ENCODE results near the gene SARS1.
"Not testable (repeated sequence)": the region's sequence is repeated elsewhere in the genome, so short reads cannot be mapped to it uniquely, and the experiment has no call there.

SARS1 gene, protein sequence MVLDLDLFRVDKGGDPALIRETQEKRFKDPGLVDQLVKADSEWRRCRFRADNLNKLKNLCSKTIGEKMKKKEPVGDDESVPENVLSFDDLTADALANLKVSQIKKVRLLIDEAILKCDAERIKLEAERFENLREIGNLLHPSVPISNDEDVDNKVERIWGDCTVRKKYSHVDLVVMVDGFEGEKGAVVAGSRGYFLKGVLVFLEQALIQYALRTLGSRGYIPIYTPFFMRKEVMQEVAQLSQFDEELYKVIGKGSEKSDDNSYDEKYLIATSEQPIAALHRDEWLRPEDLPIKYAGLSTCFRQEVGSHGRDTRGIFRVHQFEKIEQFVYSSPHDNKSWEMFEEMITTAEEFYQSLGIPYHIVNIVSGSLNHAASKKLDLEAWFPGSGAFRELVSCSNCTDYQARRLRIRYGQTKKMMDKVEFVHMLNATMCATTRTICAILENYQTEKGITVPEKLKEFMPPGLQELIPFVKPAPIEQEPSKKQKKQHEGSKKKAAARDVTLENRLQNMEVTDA

DNA sequence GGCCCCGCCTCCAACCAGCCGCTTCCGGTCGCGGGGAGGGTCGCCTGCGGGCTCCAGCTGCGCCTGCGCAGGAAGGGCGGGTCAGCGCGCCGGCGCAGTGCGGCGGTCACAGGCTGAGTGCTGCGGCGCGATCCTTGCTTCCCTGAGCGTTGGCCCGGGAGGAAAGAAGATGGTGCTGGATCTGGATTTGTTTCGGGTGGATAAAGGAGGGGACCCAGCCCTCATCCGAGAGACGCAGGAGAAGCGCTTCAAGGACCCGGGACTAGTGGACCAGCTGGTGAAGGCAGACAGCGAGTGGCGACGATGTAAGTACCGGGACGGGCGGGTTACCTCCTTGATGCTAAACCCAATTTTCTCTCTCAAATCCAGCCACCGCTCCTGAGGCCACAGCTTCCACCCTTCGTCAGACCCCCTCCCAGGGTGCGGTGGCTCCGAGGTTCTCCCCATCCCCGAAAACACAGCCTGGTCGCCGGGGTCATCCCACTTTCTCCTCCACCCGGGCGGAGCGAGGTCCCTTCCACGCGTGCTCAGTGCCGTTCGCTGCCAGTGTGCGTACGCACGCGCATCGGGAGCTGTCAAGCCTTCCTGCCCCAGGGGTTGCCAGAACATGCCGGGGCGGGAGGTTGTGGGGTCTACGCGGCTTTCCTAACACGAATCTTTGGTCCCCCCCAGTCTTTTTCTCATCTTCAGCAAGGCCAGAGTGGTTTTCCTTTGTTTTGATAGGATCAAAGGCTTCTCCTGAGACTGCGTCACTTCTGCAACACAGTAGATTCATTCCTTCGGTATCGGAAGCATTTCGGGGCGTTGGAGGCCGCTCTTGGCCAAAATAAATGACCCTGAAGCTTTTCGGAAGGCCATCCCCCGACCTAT is at the start of gene SARS1:
TSS of gene SARS1 (plus strand) at position 95 of the 870 bp plus-strand sequence. CDS start at position 170, 75 bp downstream.
- peak; percentile 93 for DNase-seq (ENCODE audit: low spot score)

DNA sequence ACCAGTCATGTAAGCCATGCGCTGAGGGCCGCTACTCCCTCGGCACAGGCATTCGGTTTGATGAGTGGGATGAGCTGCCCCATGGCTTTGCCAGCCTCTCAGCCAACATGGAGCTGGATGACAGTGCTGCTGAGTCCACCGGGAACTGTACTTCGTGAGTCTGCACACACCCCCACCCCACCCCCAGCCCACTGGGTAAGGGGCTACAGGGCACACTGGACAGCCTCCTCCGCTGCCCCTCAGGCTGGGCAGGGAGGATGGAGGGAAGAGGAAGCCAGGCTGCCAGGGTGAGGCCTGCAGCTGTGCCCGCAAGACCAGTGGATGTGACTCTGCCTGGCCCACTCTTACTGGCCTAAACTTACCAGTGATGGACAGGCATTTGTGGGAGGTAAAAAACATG is 49.2 kb upstream of the SARS1 start:
- no peak for DNase-seq (ENCODE audit: low spot score)

DNA sequence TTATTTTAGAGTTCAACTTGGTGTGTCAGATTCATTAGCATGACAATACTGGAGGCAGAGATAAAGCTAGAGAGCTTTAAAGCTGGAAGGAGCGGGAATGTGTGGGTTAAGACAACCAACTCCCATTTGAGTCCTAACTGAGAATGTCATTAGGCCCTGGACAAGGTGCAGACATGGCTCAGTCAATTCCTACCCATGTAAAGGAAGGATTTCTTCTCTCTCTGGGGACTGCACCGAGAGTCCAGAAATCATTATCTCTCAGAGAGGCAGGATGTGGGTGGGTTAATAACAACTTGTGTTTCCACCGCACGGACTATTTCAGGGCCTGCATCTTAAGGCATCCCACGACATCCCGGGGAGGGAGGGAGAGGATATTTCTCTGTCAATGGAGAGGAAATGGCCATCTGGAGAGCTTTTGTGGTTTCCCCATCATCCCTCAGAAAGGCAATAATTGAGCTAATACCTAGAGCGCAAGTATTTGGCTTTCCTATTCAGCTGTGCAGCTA is 46.7 kb upstream of the SARS1 start:
- no peak for DNase-seq (ENCODE audit: low spot score)

DNA sequence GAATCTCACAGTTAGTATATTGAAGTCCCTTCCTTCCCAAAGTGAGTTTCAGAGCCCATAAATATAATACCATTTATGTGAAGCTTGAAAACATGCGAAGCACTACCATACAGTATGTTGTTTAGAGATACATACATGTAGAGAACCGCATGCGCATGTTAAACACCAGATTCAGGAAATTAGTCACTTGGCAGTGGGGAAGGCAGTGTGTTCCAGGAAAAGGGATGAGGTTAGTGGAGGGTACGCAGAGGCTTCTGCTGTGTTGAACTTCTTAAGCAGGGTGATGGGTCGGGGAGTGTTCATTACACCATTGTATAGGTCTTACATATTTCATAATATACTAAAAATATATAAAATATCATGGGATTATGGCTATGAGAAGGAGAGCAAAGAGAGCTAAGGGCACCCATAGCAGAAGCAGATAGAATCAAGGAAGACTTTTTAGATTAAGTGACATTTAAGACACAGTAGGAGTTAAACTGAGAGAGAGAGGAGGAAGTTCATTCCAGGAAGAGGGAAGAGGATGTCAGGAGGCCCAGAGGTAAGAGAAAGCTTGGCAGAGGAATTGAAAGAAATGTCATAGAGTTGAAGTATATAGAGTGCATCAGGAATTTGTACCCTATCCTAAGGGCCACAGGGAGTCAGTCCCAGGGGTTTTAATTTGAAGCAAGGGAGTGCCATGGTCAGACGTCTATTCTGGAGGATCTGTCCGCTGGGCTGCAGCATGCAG is 43.5 kb upstream of the SARS1 start:
- no peak for DNase-seq (ENCODE audit: low spot score)

DNA sequence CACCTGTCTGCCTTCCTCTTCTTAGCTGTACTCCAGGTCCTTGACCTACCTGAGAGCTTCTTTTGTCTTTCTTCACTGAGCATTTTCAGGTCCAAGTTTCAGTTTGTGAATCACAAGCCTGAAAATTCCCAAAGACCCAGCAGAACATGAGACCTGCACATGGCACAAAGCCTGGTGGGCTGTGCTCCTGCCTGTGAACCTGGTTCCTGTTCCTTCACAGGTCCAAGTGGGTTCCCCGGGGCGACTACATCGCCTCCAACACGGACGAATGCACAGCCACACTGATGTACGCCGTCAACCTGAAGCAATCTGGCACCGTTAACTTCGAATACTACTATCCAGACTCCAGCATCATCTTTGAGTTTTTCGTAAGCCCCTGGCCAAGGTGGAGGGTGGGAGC is 42.1 kb upstream of the SARS1 start:
- no peak for DNase-seq (ENCODE audit: low spot score)

DNA sequence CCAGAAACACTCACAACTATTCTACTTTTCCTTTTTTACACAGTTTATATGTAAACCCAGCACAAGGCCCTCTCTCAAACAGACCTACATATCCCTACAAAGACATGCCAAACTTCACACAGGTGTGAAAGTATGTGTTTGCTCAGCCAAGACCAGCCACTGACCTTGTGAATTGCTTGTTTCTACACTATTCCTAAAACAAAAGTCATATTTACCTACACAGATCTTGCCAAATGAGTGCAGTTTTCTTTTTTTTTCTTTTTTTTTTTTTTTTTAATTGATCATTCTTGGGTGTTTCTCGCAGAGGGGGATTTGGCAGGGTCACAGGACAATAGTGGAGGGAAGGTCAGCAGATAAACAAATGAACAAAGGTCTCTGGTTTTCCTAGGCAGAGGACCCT is 37.4 kb upstream of the SARS1 start:
- not testable (repeated sequence) for DNase-seq (ENCODE audit: low spot score)

DNA sequence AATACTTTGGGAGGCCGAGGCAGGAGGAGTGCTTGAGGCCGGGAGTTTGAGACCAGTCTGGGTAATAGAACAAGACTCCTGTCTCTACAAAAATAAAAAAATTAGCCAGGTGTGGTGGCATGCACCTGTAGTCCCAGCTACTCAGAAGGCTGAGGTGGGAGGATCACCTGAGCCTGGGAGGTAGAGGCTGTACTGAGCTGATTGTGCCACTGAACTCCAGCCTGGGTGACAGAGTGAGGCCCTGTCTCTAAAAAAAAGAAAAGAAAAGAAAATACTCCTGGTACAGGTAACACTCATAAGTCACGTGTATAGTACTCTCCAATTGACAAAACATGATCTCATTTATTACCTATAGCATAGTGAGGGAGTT is 33.0 kb upstream of the SARS1 start:
- not testable (repeated sequence) for DNase-seq (ENCODE audit: low spot score)

DNA sequence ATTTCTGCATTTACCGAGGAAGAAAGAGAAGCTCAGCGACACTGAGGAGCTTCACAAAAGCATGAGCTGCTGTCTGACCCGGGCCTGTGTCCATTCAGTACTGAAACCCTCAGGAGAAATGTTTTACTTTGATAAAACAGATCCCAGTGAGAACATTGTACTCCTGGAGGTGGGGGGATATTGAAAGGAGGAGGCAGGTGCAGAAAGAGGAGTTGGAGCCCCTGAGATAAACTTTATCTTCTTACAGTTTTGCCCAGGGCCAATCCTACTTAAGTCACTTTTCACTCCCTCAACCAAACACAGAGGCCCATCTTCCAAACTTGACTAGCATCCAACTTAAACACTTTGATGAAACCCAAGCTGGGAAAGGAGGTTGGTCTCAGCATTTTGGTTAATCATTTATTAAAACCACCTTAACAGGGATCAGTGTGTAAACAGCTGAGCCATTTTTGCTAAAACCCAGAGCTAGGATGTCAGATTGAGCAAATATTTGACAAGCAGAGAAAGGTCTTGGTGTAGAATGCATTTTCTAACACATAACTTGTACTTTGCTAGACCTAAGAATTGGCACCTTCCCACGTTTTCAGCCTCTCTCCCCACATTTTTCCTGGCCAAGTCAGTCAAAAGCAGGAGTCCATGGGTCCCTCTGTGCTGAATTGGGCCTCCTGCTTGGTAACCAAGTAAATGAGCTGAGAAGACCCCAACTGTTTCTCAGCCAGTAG is 32.5 kb upstream of the SARS1 start:
- no peak for DNase-seq (ENCODE audit: low spot score)

DNA sequence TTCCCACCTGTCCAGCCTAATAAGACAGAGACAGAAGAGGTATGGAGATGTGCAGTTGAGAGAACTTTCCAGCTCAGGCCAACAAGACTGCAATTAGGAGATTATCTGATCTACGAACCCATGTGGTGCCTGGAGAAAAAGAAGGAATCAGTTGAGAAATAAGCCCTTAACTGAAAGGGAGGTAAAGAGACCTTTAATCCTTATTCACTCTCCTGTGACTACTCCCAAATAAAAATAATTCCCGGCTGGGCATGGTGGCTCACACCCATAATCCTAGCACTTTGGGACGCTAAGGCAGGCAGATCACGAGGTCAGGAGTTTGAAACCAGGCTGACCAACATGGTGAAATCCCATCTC is 31.9 kb upstream of the SARS1 start:
- no peak for DNase-seq (ENCODE audit: low spot score)

DNA sequence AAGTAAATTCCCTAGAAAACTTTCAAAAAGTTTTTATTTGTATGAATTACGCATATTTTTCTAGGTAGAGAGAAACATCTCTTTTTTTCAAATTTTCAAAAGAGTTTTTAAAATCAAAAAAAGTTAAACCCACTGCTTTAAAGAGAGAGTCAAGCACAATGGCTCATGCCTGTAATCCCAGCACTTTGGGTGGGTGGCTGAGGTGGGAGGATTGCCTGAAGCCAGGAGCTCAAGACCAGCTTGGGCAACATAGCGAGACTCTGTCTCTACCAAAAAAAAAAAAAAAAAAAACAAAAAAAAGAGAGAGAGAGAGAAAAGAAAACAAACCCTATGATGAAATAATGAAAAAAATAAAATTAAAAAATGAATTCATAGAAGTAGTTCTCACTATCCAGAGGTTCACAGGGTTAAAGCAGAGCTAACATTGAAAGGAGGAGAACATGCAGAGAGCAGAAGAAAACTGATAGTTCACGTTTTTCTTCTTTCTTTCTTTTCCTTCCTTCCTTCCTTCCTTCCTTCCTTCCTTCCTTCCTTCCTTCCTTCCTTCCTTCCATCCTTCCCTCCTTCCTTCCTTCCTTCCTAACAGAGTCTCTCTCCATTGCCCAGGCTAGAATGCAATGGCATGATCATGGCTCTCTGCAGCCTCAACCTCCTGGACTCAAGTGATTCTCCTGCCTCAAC is 30.5 kb upstream of the SARS1 start:
- no peak for DNase-seq (ENCODE audit: low spot score)

DNA sequence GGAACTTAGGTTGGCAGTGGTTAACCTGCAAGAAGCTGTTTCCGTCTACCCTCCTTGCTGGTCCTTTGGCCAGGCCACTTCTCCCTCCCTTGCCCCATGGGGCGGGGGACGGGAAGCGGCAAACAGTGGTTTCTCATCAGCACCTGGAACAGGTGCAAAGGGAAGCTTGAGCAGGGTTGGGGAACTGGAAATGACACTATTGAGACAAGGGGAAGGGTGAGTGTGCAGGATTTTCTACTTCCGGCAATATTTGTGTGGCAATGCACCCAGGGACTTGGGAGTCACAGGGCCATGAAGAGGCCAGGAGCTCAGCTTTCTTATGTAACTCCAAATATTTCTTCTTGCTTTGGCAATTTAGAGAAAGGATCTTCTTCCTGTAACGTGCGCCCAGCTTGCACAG is 29.0 kb upstream of the SARS1 start:
- DNase-seq (ENCODE audit: low spot score), result no peak

DNA sequence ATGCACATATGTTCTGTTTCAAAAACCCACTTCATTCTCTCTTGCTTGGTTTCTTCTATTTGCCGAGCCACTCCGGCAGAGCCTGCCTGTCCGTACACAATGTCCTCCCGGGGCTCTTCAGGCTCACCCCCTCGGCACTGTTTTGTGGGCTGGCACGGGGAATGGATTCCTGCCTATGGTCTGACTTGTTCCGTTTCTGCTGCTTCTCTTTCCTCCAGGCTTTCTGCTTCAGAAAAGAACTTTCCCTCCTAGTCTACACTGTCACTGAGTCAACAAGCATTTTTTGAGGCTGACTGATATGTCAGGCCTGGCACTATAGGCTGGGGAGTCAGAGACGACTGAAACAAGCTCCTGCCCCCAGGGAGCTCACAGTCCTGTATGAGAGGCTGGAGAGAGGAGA is 28.4 kb upstream of the SARS1 start:
- no peak for DNase-seq (ENCODE audit: low spot score)

DNA sequence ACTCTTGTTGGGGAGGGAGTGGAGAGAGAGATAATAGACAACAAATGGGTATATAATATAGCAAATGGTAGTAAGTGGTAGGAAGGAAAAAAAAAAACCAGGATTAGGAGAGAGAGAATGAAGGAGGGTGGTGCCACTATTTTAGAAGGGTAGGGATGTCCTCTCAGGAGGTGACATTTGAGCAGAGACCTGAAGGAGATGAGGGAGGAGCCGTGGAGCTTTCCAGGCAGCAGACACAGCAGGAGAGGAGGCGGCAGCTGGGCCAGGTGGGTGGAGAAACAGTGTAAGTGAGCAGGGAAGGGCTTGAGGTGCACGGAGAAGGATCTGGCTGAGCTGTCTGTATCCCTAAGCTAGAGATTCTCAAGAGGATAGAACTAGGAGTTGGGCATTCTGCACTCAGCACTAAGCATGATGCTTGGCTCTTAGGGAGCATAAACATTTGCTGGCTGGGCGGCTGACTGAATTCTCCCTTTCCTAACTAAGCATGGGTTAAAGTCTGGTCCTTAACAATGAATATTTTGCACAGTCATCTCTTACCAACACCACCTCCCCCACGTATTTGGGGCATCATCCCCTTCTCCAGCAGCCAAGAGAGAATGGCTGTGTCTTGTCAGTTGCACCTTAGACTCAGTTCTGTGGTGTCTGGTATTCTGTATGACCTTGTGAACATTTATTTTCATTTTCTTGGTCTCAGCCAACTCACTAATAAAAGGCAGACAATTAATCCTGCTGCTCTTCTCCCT is 27.6 kb upstream of the SARS1 start:
- no peak for DNase-seq (ENCODE audit: low spot score)

DNA sequence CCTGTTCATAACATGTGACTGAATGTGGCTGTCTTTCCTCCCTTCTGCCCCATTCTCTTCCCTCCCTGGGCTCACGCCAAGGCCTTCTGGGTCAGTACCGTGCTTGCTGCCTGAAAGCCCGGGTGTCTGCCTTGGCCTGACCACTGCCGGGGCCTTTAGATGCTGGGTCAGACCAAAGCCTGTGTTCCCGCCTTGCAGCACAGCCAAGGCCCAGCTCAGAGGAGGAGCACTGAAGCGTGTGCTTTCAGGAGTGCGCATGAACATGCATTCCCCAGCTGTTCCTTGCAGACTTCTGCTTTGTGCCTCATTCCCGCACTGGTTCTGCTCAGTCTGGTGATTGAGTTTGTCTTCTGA is 27.0 kb upstream of the SARS1 start:
- DNase-seq (ENCODE audit: low spot score), result no peak

DNA sequence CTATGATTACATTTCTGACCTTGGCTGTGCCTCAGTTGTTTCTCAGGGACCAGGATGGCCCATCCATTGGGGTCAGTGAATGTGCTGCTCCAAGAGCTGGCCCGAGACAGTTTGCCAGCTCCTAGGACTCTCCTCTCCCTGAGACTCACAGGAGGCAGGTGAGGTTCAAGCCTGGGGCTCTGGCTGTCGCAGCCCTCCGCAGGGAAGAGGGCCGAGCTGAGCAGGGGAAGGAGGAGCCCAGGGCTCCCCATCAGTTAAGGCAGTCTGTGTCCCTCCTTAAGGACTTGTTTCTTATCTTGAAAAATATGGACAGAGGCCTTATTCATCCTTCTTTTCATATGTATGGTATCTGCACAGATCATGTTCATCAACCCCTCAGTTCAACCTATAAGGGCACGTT is 26.6 kb upstream of the SARS1 start:
- no peak for DNase-seq (ENCODE audit: low spot score)

DNA sequence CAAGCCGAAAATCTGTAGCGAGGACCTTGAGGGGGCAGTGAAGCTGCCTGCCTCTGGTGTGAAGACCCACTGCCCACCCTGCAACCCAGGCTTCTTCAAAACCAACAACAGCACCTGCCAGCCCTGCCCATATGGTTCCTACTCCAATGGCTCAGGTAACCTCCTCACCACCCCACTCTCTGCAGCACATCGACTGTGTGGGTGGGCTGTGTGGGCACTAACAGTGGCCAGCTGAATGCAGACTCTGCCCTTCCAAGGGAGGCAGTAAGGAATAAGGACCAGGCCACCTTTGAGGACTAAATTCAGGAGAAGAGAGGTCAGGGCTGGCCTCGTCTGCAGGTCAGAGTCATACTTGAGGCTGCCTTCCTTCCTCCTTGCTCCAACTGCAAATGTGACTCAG is 25.5 kb upstream of the SARS1 start:
- DNase-seq (ENCODE audit: low spot score), result no peak

DNA sequence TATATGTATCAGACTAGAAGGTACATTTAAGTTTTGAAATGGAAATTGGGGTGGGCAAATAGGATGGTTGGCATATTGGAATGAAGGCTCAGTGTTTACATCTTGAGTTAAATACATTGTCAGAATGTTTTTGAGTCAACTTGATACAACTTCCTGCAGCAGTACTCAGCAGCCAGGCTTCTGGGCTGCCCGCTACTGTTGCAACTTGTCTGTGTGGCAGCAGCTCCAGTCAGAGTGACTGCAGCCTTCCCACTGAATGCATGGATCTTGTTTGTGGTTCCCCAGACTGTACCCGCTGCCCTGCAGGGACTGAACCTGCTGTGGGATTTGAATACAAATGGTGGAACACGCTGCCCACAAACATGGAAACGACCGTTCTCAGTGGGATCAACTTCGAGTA is 24.9 kb upstream of the SARS1 start:
- DNase-seq (ENCODE audit: low spot score), result no peak

DNA sequence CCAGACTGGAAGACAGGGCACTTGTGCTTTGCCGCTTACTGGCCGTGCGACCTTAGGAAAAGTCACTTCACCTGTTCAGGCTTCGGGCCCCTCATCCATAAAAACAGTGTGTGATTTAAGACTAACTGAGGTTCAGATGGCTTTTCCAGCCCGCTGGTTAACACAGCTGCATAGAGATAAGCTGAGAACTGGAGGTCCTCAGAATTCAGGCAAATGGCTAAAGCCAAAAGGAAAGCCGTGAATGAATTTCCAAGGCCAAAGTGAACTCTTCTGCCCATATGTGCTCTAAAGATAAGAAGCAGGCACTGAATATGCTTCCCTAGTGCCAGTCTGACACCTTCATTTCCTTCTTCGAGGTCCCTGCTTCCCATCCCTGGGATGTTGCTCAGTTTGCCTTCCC is 23.5 kb upstream of the SARS1 start:
- no peak for DNase-seq (ENCODE audit: low spot score)

DNA sequence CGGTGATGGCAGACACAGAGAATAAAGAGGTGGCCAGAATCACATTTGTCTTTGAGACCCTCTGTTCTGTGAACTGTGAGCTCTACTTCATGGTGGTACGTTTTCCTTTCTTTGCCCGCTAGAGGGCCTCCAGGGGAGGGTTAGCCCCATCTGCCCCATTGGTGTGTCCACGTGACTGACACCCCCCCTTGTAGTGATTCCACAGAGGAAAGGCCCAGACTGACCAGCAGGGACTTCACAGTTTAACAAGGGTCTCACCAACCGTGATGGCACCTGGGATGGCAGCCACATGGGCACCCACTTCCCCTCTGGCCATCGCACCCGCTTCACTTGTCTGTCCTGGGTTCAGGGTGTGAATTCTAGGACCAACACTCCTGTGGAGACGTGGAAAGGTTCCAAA is 22.3 kb upstream of the SARS1 start:
- no peak for DNase-seq (ENCODE audit: low spot score)

DNA sequence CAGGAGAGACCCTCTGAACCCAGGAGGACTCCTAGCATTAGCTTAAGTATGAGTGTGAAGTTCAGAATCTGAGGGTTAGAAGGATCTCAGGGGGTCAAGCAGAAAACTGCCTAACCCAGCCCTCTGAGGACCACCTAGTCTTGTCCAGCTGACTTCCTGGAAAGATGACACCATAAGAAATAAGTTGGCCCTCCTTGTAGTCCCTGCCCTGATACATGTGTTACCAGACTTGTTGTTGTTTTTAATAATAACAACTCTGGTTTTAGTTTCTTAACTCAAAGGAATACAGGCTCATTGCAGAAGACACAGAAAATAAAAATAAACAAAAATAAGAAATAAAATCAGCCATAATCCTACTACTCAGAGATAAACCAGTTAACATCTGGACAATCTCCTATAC is 21.8 kb upstream of the SARS1 start:
- DNase-seq (ENCODE audit: low spot score), result no peak
